OCI-LY7 (cell line): ENCODE data around the gene MOK.

Experiments
- CTCF ChIP-seq: fragments of 200-600 bp; sonication (generic); conservative IDR thresholded peaks from 2 replicates; pipeline ENCODE4 v1.5.1; 2014; ENCODE audit warnings: mild to moderate bottlenecking, antibody characterized with exemption, low read length, moderate library complexity, mixed read lengths
- EZH2phosphoT487 ChIP-seq: fragments of 200-600 bp; sonication (generic); IDR thresholded peaks from 2 replicates; pipeline ENCODE4 v1.6.1; 2018; ENCODE audit warnings: low read depth, borderline replicate concordance, mild to moderate bottlenecking, mixed run types, antibody characterized with exemption, low read length, moderate library complexity, mixed read lengths

- no peak for TF ChIP-seq CTCF
- TF ChIP-seq EZH2phosphoT487 = no peak
Observed at GRCh38 chr14:102183886-102184285, 121.1 kb downstream of the MOK start.
